Activated T-cell treated with anti-CD3 and anti-CD28 coated beads, Interleukin-2, amount 50 U/mL, for 72 hours (primary cell): ENCODE results near the gene ITPR1. TPM values are rescaled to one million over a fixed set of nuclear protein-coding genes. Genes with fewer than 3 reads are reported as not detected.
A peak's percentile ranks its signal among the peaks of the same experiment; 100 is the strongest.

Experiments used
- ATAC-seq, 2 donors: fragments of 150-1000 bp; cut with Tn5 transposase; replicated peaks in 1 of 2; 2 replicates each; pipeline ENCODE4 v1.10.0; 2021; ENCODE audit warnings: moderate library complexity in 2 of 2, mild to moderate bottlenecking in 1 of 2
- DNase-seq, 2 donors: peaks; one replicate each; pipeline ENCODE4 v3.0.0; 2021 to 2022; ENCODE audit warnings: mixed read lengths in 1 of 2
- H3K27ac Mint-ChIP-seq: one replicate; pipeline ENCODE4 v1.8.0; 2022; ENCODE audit warnings: mild to moderate bottlenecking, moderate library complexity, mixed read lengths
- H3K27me3 Mint-ChIP-seq: one replicate; pipeline ENCODE4 v1.8.0; 2022; ENCODE audit warnings: low read depth, mixed read lengths
- H3K36me3 Mint-ChIP-seq, 2 donors: one replicate each; pipeline ENCODE4 v1.8.0; 2022; ENCODE audit warnings: mixed read lengths in 2 of 2, mild to moderate bottlenecking in 1 of 2; ENCODE audit not compliant: insufficient read depth in 2 of 2
- H3K4me1 Mint-ChIP-seq: one replicate; pipeline ENCODE4 v1.8.0; 2022; ENCODE audit warnings: low read depth, mixed read lengths
- H3K4me3 Mint-ChIP-seq, 2 donors: one replicate each; pipeline ENCODE4 v1.8.0; 2022; ENCODE audit warnings: mild to moderate bottlenecking in 2 of 2, mixed read lengths in 2 of 2, moderate library complexity in 2 of 2
- H3K9me3 Mint-ChIP-seq, 2 donors: one replicate each; pipeline ENCODE4 v1.8.0; 2022; ENCODE audit warnings: mixed read lengths in 2 of 2
- total RNA-seq, 2 donors: library from RNA; stranded (reverse); gene quantifications; one replicate each; pipeline ENCODE4 v1.2.3, GENCODE V29; 2022

Gene ITPR1
- total RNA-seq, 2 donors from 2014 or later = 95.2 to 147 TPM

DNA sequence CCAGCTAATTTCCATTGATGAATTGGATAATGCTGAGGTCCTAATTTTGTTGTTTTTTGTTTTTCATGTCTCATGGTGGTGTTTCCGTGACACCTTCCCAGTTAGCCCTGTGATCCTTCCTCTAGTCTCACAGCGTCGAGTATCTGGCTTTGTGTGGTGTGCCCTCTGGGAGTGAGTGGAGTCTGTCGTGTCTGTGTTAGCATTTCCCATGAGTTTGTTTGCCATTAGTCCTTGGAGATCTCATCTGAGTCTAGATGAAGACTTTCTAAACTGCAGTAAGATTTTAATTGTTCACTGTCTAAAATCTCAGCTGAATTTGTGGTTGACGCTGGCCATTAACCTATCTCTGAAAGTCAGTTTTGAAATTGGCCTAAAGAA, 224.2 kb downstream of the ITPR1 start:
- DNase-seq (no peak), ATAC-seq (no peak)
- H3K27me3 Mint-ChIP-seq = no peaks in the 10 kb centered on the region
- H3K4me3 Mint-ChIP-seq = no peak overlapping the region
- peaks cover 19% of the 10 kb centered on the region for H3K4me1 Mint-ChIP-seq
- no peak overlapping the region for H3K27ac Mint-ChIP-seq
- H3K9me3 Mint-ChIP-seq = no peaks in the 10 kb centered on the region
- peaks cover 1 to 6% of the 10 kb centered on the region in 2 donors for H3K36me3 Mint-ChIP-seq

DNA sequence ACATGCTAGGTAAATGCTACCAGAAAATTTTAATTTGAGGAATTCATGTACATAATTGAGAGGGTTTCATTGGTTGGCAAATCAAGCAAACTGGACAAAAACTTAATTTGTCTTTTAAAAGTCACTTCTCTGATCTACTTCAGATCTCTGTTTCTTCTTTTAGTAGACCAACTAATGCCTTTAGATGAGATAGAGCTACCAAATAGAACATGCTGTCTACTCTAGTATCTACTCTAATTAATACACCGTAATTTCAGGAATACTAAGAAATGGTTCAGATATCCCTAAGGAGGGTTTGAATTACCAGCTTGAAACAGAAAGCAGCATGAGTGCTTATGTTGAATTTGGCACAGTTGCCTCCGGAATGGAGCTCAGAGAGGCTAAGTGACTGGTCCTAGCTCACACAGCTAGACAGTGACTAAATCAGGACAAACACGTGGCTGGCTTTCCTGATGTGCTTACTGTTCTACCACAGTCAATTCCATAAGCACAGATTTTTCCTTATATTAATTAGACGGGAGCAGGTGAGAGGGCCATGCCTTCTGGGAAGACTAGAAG, 225.1 kb downstream of the ITPR1 start:
- Mint-ChIP-seq H3K36me3 (peaks cover 1 to 2% of the 10 kb centered on the region in 2 donors), H3K27ac (no peak overlapping the region), H3K4me3 (no peak overlapping the region), H3K9me3 (no peaks in the 10 kb centered on the region), H3K27me3 (no peaks in the 10 kb centered on the region), H3K4me1 (peaks cover 28% of the 10 kb centered on the region)
- no peak for ATAC-seq
- no peak for DNase-seq

DNA sequence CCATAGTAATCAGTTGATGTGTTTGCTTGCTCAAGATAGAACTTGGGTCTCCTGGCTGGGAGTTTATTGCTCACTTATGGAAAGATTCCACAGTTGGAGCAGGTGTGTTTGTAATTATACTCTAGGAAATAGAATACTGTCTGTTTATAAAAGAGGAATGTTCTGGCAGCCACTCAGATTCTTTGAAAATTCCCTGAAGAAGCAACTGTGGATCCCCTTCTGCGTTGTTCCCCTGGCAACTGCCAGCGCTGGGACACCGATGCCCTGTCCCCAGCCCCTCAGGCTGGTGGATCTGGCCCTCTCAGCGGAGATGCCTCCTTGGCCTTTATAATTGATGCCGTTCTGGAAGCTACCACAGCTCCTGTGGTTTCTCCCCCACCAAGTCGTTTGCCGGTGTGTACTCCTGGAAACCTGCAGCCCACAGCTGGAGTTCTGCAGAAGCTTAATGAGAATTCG, 225.9 kb downstream of the ITPR1 start:
- Mint-ChIP-seq H3K4me3 (no peak overlapping the region), H3K36me3 (peaks cover 1 to 2% of the 10 kb centered on the region in 2 donors), H3K27me3 (no peaks in the 10 kb centered on the region), H3K27ac (peak overlapping the region; percentile 38), H3K4me1 (peaks cover 36% of the 10 kb centered on the region), H3K9me3 (no peaks in the 10 kb centered on the region)
- no peak for DNase-seq
- ATAC-seq = no peak

DNA sequence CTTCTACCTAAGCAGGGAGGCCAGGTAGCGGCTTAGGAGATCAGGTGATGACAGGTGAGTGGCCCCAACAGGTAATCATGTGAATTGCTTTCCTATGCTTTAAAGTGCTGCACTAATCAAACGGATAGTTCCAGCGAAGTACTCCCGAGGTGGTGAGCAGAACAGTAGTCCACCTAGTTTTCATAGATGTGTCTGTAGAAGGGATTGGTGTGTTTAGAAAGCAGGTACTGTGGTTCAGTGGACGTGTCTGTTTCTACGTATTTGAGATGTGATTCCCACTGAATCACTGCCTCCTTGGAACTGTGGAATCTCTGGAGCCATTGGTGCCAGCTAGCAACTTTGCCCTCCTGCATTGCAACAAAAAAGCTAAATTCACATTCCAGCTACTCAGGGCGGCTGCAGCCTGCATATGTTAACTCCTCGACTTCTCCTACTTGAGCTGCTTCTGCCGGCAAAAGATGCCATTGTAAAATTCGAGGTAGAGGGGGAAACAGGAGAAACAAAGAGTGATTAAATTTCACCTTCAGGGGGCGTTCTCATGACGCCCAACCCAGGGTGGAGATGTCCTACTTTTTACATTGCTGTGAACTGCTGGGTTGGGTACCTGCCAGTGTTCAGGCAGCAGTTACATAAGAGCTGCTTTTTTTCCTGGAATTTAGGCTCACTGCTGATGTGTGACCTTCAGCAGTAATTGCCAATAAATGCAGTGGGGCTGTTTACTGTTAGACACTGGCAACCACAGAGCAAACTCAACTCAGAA, 227.3 kb downstream of the ITPR1 start:
- no peaks in the 10 kb centered on the region for H3K27me3 Mint-ChIP-seq
- peaks cover 1 to 4% of the 10 kb centered on the region in 2 donors for H3K36me3 Mint-ChIP-seq
- peaks cover 49% of the 10 kb centered on the region for H3K4me1 Mint-ChIP-seq
- DNase-seq = peak in 1 of 2 donors; percentile 25
- H3K4me3 Mint-ChIP-seq = no peak overlapping the region
- peak overlapping the region; percentile 5 for H3K27ac Mint-ChIP-seq
- H3K9me3 Mint-ChIP-seq = no peaks in the 10 kb centered on the region
- peak; percentile 36 to 45 for ATAC-seq

DNA sequence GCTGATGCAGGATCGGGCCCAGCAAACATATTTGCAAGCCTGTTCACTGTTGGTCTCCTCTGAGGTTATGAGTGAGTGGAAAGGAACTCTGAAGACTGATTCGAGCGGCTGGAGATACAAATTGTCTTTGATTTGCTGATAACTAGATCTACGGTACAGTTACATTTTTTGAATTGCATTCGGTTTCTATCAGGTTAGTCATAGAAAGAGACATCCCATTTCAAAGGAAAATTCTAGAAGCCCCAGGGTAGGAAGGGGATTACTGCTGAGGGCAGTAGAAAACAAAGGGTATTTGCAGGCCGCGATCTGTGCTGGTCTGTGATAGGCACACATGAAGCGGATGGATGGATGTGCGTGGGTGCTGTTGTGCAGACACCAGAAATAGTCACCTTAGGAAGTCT, 228.4 kb downstream of the ITPR1 start:
- Mint-ChIP-seq H3K4me3 (peak overlapping the region; percentile 25 to 51), H3K9me3 (no peaks in the 10 kb centered on the region), H3K36me3 (peaks cover 1 to 4% of the 10 kb centered on the region in 2 donors), H3K27me3 (no peaks in the 10 kb centered on the region), H3K4me1 (peaks cover 55% of the 10 kb centered on the region), H3K27ac (peak overlapping the region; percentile 92)
- no peak for DNase-seq
- peak; percentile 12 to 45 for ATAC-seq

DNA sequence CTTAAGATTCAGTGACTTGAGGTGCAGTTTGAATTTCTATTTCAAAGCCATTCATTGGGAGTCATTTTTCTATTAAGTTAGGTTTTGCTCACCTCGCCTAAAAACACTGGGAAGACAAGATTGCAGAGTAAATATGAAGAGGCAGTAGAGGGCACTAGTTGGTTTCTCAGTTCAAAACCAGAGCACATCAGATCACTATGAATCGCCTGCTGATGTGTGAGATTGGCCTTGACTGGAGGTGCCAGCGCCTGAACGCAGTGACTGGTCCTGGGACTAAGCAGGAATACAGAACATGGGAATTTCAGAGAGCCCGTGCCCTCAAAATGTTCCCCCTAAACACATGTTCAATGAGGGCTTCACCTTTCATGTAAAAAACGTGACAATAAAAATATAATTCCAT, 229.0 kb downstream of the ITPR1 start:
- peak overlapping the region; percentile 92 for H3K27ac Mint-ChIP-seq
- DNase-seq (peak; percentile 19 to 52), ATAC-seq (peak; percentile 71 to 85)
- H3K9me3 Mint-ChIP-seq = no peaks in the 10 kb centered on the region
- H3K36me3 Mint-ChIP-seq = peaks cover 1 to 4% of the 10 kb centered on the region in 2 donors
- peaks cover 60% of the 10 kb centered on the region for H3K4me1 Mint-ChIP-seq
- no peaks in the 10 kb centered on the region for H3K27me3 Mint-ChIP-seq
- H3K4me3 Mint-ChIP-seq = no peak overlapping the region

DNA sequence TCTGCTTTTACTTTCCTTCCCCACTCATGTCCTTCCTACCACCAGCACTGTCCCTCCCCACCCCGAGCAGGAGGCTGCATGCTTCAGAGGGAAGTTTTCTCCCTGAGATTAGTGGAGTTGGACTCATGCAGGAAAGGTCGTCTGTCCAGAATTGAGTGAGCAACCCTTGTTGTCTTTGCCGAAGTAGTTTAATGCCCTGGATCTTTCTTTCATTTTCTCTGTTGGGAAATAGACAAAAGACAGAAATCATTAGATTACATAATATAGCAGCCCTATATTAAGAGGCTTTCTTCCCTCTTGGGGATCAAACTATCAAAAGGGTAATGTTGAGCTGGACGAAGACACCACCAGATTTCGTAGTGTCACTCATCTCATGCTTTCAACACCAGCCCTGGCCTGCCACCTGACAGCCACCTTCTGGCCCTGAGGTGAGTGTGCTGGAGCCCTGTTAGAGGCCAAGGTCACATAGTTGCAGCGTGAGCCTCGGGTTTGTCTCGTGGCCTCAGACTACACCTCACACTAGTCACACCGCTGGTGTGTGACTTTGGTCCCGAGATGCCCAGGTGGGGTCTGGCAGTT, 231.0 kb downstream of the ITPR1 start:
- Mint-ChIP-seq H3K36me3 (peaks cover 1 to 7% of the 10 kb centered on the region in 2 donors), H3K4me1 (peaks cover 60% of the 10 kb centered on the region), H3K27me3 (no peaks in the 10 kb centered on the region), H3K27ac (peak overlapping the region; percentile 72), H3K4me3 (peak overlapping the region in 1 of 2 donors; percentile 17), H3K9me3 (no peaks in the 10 kb centered on the region)
- DNase-seq (no peak), ATAC-seq (no peak)

DNA sequence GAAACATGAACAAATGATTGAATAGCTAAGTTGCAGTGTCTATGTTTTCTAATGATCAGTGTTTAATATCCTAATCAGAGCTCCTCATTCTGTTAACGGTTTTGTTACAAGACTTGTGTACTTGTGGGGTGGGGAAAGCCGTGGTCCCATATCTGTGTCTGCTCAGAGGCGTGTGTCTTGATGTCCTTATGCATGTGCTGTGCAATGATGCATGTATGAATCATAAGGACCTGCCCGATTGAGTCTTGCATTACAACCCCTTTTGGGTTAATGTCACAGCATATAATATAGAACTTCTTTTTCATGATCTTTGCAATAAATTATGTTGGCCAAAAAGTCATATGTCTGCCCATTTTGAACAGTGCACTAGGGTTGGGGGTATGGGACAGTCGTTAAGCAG, 233.4 kb downstream of the ITPR1 start:
- DNase-seq (no peak), ATAC-seq (no peak)
- Mint-ChIP-seq H3K9me3 (no peaks in the 10 kb centered on the region), H3K4me1 (peaks cover 51% of the 10 kb centered on the region), H3K4me3 (no peak overlapping the region), H3K36me3 (peaks cover 1 to 8% of the 10 kb centered on the region in 2 donors), H3K27ac (no peak overlapping the region), H3K27me3 (no peaks in the 10 kb centered on the region)

DNA sequence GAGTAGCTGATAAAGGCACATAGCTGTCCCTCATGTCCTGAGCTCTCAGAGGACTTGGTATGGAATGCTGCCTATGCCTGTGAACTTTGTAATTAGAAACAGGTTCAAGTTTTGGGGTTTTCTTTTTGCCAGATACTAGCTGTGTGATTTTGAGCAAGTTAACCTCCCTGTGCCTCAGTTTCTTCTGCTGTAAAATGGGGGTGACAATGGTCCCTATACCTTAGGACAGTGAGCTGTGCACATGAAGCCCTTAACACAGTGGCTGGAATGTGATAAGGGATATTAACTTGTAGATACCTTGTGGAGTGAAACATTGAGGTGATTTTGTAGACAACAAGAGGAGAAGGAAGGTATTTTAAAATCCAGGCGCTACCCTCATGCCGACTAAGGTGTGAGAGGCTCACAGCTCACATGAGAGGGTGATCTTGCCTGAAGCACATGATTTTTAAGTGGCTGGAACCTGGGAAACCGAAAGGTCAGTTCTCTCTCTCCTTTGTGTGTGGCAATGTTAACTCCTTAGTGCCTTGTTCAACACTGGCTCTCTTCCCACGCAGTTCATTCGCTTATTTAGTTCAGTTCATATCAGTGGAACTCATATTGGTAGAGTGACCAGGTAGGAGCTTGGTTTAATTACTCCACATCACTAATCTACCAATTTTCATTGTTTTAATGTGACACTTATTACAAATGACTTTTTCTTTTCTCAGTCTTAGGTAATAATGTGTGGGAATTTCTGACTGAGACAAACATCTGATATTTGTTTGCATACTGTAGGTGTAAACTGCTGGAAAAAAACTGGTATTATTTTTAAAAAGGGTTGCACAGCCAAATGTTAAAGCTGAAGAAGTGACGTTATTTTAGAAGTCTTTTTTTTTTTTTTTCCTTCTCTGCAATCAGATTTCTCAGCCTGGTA, 236.2 kb downstream of the ITPR1 start:
- H3K27me3 Mint-ChIP-seq = no peaks in the 10 kb centered on the region
- H3K36me3 Mint-ChIP-seq = peaks cover 0 to 12% of the 10 kb centered on the region in 2 donors

DNA sequence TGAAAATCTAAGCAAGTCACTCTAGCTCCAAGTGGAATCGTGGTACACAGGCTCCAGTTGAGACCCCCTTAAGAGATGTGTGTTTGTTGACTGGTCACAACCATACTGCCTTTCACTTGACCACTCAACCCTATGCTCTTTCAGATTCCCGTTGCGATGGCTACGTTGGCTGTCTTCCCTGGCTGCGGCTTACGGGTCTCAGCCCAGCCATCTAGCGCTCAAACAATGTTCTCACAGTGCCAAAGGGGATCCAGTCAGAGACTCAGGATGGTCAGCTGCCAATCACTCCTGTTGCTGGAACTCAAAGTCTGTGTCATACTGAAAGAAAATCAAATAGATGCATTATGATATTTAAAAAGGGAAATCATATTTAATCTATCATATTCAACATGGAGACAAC, 237.6 kb downstream of the ITPR1 start:
- DNase-seq (no peak), ATAC-seq (no peak)
- Mint-ChIP-seq H3K27ac (no peak overlapping the region), H3K4me1 (peaks cover 25% of the 10 kb centered on the region), H3K9me3 (no peaks in the 10 kb centered on the region), H3K36me3 (peaks cover 0 to 18% of the 10 kb centered on the region in 2 donors), H3K27me3 (no peaks in the 10 kb centered on the region), H3K4me3 (no peak overlapping the region)

More for the DNA sequence above, 236.2 kb downstream of the ITPR1 start:
- Mint-ChIP-seq H3K4me3 (no peak overlapping the region), H3K27ac (no peak overlapping the region), H3K9me3 (no peaks in the 10 kb centered on the region), H3K4me1 (peaks cover 27% of the 10 kb centered on the region)
- no peak for ATAC-seq
- DNase-seq = no peak

DNA sequence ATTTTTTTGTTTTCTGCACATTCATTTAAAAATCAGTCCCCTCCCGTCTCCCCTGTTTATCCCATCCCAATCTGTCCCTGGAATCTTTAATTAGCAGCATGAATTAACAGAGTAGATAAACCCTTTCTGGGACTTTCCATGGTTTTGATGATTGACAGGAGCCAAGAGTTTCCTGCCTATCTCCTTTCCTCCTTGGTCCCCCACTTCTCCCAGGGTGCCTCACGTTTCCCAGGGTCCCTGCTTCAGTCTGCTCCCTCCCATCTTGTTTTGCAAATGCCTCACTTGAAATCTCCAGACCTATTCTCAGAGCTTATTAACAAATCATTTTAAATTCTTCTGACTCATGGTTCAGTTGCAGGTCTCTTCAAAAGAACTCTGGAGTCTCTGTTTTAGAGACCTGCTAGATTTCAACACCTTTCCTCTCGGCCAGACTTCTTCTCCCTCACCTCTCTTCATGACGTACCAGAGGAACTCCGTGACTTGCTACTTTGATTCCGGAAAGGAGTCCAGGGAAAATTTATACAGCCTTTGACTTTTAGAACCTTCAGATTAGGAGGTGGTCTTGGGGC, 238.5 kb downstream of the ITPR1 start:
- Mint-ChIP-seq H3K27me3 (no peaks in the 10 kb centered on the region), H3K9me3 (no peaks in the 10 kb centered on the region), H3K27ac (peak overlapping the region; percentile 71), H3K4me1 (peaks cover 25% of the 10 kb centered on the region), H3K4me3 (no peak overlapping the region), H3K36me3 (peaks cover 2 to 25% of the 10 kb centered on the region in 2 donors)
- ATAC-seq = no peak
- DNase-seq = no peak

DNA sequence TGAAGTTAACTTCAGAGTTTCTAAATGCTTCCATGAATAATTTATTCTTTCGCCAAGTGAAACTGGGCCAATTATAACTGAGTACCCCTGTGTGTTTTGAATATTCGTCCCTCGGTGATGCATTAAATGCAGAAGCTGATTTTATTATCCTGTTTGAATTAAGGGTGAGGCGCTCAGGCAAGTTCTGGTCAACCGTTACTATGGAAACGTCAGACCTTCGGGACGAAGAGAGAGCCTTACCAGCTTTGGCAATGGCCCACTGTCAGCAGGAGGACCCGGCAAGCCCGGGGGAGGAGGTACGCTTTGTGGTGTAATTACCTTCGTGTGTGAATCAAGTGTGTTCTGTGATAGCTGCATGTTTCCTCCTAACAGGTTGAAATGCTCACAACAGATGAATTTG, 239.8 kb downstream of the ITPR1 start:
- no peak for ATAC-seq
- no peak for DNase-seq
- no peaks in the 10 kb centered on the region for H3K27me3 Mint-ChIP-seq
- H3K4me1 Mint-ChIP-seq = peaks cover 35% of the 10 kb centered on the region
- no peak overlapping the region for H3K4me3 Mint-ChIP-seq
- peaks cover 0 to 4% of the 10 kb centered on the region in 2 donors for H3K9me3 Mint-ChIP-seq
- H3K27ac Mint-ChIP-seq = no peak overlapping the region
- peaks cover 14 to 36% of the 10 kb centered on the region in 2 donors for H3K36me3 Mint-ChIP-seq
